Suprapubic skin (tissue), 3 donors: ENCODE results near the gene RBM7.

ENCODE experiments used
- CTCF ChIP-seq, 2 donors: fragments of 200-600 bp in 1 of 2; fragments of 450-650 bp in 1 of 2; sonication (generic) in 1 of 2; IDR thresholded peaks; one replicate each; pipeline ENCODE4 v1.5.1; 2016 to 2019; ENCODE audit warnings: antibody characterized with exemption in 2 of 2, mild to moderate bottlenecking in 1 of 2, moderate library complexity in 1 of 2
- EP300 ChIP-seq: sonication (generic); formaldehyde crosslinking; IDR thresholded peaks from one replicate; pipeline ENCODE4 v1.6.1; 2017; ENCODE audit warnings: antibody characterized with exemption
- POLR2A ChIP-seq, 2 donors: fragments of 450-650 bp; IDR thresholded peaks; one replicate each; pipeline ENCODE4 v1.6.1; 2017; ENCODE audit warnings: antibody characterized with exemption in 2 of 2, mild to moderate bottlenecking in 2 of 2, moderate library complexity in 2 of 2

DNA sequence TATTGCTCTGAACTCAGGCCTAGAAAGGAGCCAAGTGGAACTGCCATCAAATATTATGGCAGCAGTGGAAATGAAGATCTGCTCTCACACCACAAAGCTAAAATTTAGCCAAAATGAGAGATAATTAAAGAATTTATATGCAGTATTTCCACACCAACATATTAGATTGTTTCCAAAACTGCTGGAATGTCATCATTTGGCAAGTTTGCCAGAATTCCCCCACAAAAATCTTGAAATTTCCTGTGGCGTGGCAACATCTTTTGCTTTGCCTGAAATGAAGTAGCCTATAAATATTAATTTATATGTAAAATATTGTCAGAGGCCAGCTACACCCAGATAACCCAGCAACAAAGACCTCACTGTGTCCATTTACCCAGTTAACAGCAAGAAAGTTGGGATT is 13.9 kb upstream of the RBM7 start:
- TF ChIP-seq CTCF (IDR thresholded peaks at IDR 0.05) (no peak), POLR2A (IDR thresholded peaks at IDR 0.05) (no peak), EP300 (no peak)
